HepG2 (cell line): Measurements from ENCODE around the gene EFNA2. TPM values are rescaled to one million over a fixed set of nuclear protein-coding genes. Genes with fewer than 3 reads are reported as not detected.
A peak's percentile ranks its signal among the peaks of the same experiment; 100 is the strongest.

Experiments
- ARID2 ChIP-seq: sonication (generic); formaldehyde crosslinking; IDR thresholded peaks from 2 replicates; pipeline ENCODE4 v1.8.1; 2022; ENCODE audit warnings: mild to moderate bottlenecking, missing genetic modification reagents, borderline replicate concordance
- ATM ChIP-seq: fragments of 450-650 bp; IDR thresholded peaks from 2 replicates; pipeline ENCODE4 v1.7.1; 2017; ENCODE audit warnings: mild to moderate bottlenecking, borderline replicate concordance
- FOXK2 ChIP-seq: fragments of 450-650 bp; IDR thresholded peaks from 2 replicates; pipeline ENCODE4 v1.6.1; 2016
- FOXM1 ChIP-seq: sonication (generic); formaldehyde crosslinking; IDR thresholded peaks from 2 replicates; pipeline ENCODE4 v1.5.0; 2020; ENCODE audit warnings: missing genetic modification reagents
- GATAD1 ChIP-seq: IDR thresholded peaks from 2 replicates; pipeline ENCODE4 v1.6.1; 2016; ENCODE audit warnings: missing genetic modification reagents, missing compliant biosample characterization
- KAT2B ChIP-seq: fragments of 150-350 bp; IDR thresholded peaks from 2 replicates; pipeline ENCODE4 v1.6.1; 2014; ENCODE audit warnings: low read depth, low read length, borderline replicate concordance
- MAZ ChIP-seq, 2 experiments: sonication (generic) in 1 of 2; formaldehyde crosslinking in 1 of 2; IDR thresholded peaks; 2 replicates each; pipeline versions ENCODE4 v1.5.0 to v1.6.1; 2012 to 2020; ENCODE audit warnings: low read depth in 2 of 2, mild to moderate bottlenecking in 2 of 2, borderline replicate concordance in 1 of 2, improper control_type of control experiment in 1 of 2, low read length in 1 of 2, missing genetic modification reagents in 1 of 2, moderate library complexity in 1 of 2
- MEIS2 ChIP-seq: sonication (generic); formaldehyde crosslinking; IDR thresholded peaks from 2 replicates; pipeline ENCODE4 v1.9.0; 2021; ENCODE audit warnings: mild to moderate bottlenecking, missing genetic modification reagents
- SSRP1 ChIP-seq: IDR thresholded peaks from 2 replicates; pipeline ENCODE4 v1.6.1; 2016; ENCODE audit warnings: control low read depth
- TFE3 ChIP-seq: IDR thresholded peaks from 2 replicates; pipeline ENCODE4 v1.6.1; 2016
- ZBTB14 ChIP-seq: sonication (generic); formaldehyde crosslinking; IDR thresholded peaks from 2 replicates; pipeline ENCODE4 v1.4.0; 2020; ENCODE audit warnings: missing genetic modification reagents
- ZNF549 ChIP-seq: sonication (generic); formaldehyde crosslinking; IDR thresholded peaks from 2 replicates; pipeline ENCODE4 v1.5.0; 2020; ENCODE audit warnings: missing genetic modification reagents
- polyA plus RNA-seq, 8 experiments: library from polyadenylated mRNA; depleted of rRNA in 3 of 8; stranded (reverse) in 7 of 8; unstranded in 1 of 8; fragments of >200 nt; fragmentation: Illumina TruSeq in 4 of 8; extraction: Trizol in 4 of 8; gene quantifications; 2 replicates each; pipeline versions ENCODE4 v1.2.1 to v1.2.3, GENCODE V29; 2011 to 2016; ENCODE audit warnings: low read depth in 4 of 8, missing spikeins in 1 of 8, mixed read lengths in 1 of 8; ENCODE audit not compliant: insufficient read depth in 1 of 8
- total RNA-seq, 5 experiments: library from RNA; depleted of rRNA; stranded (reverse); fragments of >200 nt; fragmentation: Illumina TruSeq; extraction: Trizol; gene quantifications; 2 replicates each; pipeline ENCODE4 v1.2.3, GENCODE V29; 2016; ENCODE audit warnings: low read depth in 1 of 5
- TF ChIP-seq, protein P1 (sequence below): sonication (generic); formaldehyde crosslinking; IDR thresholded peaks from 2 replicates; pipeline ENCODE4 v1.4.0; 2020; ENCODE audit warnings: low read depth, missing genetic modification reagents
- TF ChIP-seq, protein P2 (sequence below): IDR thresholded peaks from 2 replicates; pipeline ENCODE4 v1.6.1; 2016; ENCODE audit warnings: missing genetic modification reagents, missing compliant biosample characterization
- TF ChIP-seq, protein P3 (sequence below): sonication (generic); formaldehyde crosslinking; IDR thresholded peaks from 2 replicates; pipeline ENCODE4 v1.5.0; 2020; ENCODE audit warnings: mild to moderate bottlenecking, low read depth, missing genetic modification reagents, borderline replicate concordance

Gene EFNA2
- total and polyA plus RNA-seq, 2 of the 13 experiments (the other 11 are each of a cell fraction or from before 2014, with no cell fraction given): 6.0 to 9.9 TPM

DNA sequence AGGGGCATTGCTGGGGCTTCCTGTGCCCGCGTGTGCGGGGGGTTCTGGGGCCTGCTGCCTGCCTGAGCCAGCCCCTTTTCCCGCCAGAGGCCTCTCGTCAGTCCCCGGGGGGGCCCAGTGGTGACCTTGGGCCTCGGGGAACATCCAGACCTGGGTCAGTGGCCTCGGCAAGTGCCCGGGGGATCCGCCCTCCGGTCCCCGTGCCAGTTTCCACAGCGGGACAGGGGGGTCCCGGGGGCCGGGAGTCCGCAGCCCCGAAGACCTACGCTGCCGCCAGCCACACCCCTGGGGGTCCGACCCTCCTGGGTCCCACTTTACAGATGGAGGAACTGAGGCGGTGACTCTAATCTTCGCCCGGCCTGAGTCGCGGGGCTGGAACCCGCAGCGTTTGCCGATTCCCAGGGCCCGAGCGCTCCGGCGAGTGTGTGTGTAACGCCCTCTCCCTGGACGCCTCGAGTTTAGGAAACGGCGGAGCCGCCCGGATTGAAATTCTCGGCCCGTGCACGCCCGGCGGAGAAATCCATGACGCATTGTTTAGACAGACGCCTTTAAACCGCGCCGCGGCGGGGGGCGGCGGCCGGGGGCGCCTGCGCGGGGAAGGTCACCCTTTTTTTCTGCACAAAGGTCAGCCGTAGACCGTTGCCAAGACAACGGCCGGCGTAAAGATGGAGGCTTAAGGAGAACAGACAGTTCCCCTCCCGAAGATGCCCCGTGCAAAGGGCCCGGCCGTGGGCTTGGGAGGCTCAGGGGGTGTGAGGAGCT, 39.3 kb downstream of the EFNA2 start (continued):
- TF ChIP-seq ZBTB14 (no peak), MAZ (IDR thresholded peaks at IDR 0.05; ENCODE audit: borderline replicate concordance, low read depth, low read length) (peak; percentile 82; the same call in 1 of the 2 replicates), MAZ (CRISPR knock-in tag; IDR thresholded peaks at IDR 0.05; ENCODE audit: low read depth) (peak; percentile 61; the same call in 1 of the 2 replicates), ARID2 (CRISPR knock-in tag) (0 out of 2 replicates have a peak, but pooled peaks have one; percentile 28), FOXK2 (no peak), SSRP1 (CRISPR knock-in tag) (no peak), KAT2B (no peak), FOXM1 (no peak), GATAD1 (CRISPR knock-in tag) (peak; percentile 47), TFE3 (CRISPR knock-in tag) (no peak), ATM (no peak), ZNF549 (CRISPR knock-in tag) (no peak), MEIS2 (CRISPR knock-in tag) (peak; percentile 50; the same call in 1 of the 2 replicates)
- TF ChIP-seq, protein P1, sequence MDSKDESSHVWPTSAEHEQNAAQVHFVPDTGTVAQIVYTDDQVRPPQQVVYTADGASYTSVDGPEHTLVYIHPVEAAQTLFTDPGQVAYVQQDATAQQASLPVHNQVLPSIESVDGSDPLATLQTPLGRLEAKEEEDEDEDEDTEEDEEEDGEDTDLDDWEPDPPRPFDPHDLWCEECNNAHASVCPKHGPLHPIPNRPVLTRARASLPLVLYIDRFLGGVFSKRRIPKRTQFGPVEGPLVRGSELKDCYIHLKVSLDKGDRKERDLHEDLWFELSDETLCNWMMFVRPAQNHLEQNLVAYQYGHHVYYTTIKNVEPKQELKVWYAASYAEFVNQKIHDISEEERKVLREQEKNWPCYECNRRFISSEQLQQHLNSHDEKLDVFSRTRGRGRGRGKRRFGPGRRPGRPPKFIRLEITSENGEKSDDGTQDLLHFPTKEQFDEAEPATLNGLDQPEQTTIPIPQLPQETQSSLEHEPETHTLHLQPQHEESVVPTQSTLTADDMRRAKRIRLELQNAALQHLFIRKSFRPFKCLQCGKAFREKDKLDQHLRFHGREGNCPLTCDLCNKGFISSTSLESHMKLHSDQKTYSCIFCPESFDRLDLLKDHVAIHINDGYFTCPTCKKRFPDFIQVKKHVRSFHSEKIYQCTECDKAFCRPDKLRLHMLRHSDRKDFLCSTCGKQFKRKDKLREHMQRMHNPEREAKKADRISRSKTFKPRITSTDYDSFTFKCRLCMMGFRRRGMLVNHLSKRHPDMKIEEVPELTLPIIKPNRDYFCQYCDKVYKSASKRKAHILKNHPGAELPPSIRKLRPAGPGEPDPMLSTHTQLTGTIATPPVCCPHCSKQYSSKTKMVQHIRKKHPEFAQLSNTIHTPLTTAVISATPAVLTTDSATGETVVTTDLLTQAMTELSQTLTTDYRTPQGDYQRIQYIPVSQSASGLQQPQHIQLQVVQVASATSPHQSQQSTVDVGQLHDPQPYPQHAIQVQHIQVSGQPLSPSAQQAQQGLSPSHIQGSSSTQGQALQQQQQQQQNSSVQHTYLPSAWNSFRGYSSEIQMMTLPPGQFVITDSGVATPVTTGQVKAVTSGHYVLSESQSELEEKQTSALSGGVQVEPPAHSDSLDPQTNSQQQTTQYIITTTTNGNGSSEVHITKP (CRISPR knock-in tag): no peak; the same call in 1 of the 2 replicates
- TF ChIP-seq, protein P2, sequence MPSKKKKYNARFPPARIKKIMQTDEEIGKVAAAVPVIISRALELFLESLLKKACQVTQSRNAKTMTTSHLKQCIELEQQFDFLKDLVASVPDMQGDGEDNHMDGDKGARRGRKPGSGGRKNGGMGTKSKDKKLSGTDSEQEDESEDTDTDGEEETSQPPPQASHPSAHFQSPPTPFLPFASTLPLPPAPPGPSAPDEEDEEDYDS (CRISPR knock-in tag): 0 out of 2 replicates have a peak, but pooled peaks have one; percentile 22
- TF ChIP-seq, protein P3, sequence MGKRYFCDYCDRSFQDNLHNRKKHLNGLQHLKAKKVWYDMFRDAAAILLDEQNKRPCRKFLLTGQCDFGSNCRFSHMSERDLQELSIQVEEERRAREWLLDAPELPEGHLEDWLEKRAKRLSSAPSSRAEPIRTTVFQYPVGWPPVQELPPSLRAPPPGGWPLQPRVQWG (CRISPR knock-in tag): no peak
